Astrocyte (in vitro differentiated cells and primary cell): ENCODE data around the gene TBC1D16.

Experiments
- EZH2 ChIP-seq: IDR thresholded peaks from 2 replicates; pipeline ENCODE4 v1.6.1; 2012; ENCODE audit warnings: mild to moderate bottlenecking, low read length, inconsistent platforms; ENCODE audit not compliant: insufficient read depth
- TF ChIP-seq, protein P1 (sequence below): IDR thresholded peaks from 2 replicates; pipeline ENCODE4 v1.5.1; 2011; ENCODE audit warnings: low read depth, mild to moderate bottlenecking, inconsistent platforms, low read length, moderate library complexity; ENCODE audit not compliant: insufficient read depth

DNA sequence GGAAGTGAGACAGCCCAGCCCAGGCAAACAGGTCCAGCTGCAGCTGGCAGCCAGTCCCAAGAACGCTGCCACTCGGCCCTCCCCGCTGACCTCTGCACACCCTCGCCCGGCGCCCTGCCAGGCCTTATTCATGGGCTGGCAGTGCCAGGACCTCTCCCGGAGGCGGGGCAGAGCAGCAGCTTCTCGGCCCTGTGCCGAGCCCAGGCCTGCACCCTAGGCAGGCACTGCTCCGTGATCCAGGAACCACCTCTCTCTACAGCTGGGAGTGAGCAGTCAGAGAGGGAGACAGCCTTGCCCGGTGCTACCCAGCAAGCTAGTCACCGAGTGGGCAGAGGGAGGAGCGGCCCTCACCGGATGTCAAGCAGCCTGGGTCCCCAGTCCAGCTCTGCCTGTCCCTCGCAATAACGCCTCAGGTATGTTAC lies 116.5 kb downstream of the TBC1D16 start:
- TF ChIP-seq, protein P1, sequence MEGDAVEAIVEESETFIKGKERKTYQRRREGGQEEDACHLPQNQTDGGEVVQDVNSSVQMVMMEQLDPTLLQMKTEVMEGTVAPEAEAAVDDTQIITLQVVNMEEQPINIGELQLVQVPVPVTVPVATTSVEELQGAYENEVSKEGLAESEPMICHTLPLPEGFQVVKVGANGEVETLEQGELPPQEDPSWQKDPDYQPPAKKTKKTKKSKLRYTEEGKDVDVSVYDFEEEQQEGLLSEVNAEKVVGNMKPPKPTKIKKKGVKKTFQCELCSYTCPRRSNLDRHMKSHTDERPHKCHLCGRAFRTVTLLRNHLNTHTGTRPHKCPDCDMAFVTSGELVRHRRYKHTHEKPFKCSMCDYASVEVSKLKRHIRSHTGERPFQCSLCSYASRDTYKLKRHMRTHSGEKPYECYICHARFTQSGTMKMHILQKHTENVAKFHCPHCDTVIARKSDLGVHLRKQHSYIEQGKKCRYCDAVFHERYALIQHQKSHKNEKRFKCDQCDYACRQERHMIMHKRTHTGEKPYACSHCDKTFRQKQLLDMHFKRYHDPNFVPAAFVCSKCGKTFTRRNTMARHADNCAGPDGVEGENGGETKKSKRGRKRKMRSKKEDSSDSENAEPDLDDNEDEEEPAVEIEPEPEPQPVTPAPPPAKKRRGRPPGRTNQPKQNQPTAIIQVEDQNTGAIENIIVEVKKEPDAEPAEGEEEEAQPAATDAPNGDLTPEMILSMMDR = no peak
- TF ChIP-seq EZH2 = peak; percentile 31
